Smooth muscle cell (in vitro differentiated cells): ENCODE data around the gene AKR1C3. TPM values are rescaled to one million over a fixed set of nuclear protein-coding genes. Genes with fewer than 3 reads are reported as not detected.
"Not testable (repeated sequence)": the region's sequence is repeated elsewhere in the genome, so short reads cannot be mapped to it uniquely, and the experiment has no call there.

Source experiments
- DNase-seq: peaks from one replicate; lab custom pipeline; 2025; ENCODE audit not compliant: unreplicated experiment; lab: John Stamatoyannopoulos, UW
- H2AFZ ChIP-seq: fragments of 200-600 bp; sonication (generic); 2 replicates; pipeline ENCODE4 v1.6.0; 2016; ENCODE audit warnings: antibody characterized with exemption, low read depth, mild to moderate bottlenecking
- H3F3A ChIP-seq: fragments of 200-600 bp; sonication (generic); 2 replicates; pipeline ENCODE4 v1.6.0; 2017; ENCODE audit warnings: antibody characterized with exemption, low read depth
- H3K27ac ChIP-seq: fragments of 200-600 bp; sonication (generic); 2 replicates; pipeline ENCODE4 v1.5.1; 2016; ENCODE audit warnings: low read depth, mild to moderate bottlenecking
- H3K27me3 ChIP-seq: fragments of 200-600 bp; sonication (generic); 2 replicates; pipeline ENCODE4 v1.6.1; 2016; ENCODE audit warnings: low read depth, mild to moderate bottlenecking
- H3K36me3 ChIP-seq: fragments of 200-600 bp; sonication (generic); 2 replicates; pipeline ENCODE4 v1.5.1; 2016; ENCODE audit warnings: low read depth
- H3K4me1 ChIP-seq: fragments of 200-600 bp; sonication (generic); 2 replicates; pipeline ENCODE4 v1.5.1; 2016; ENCODE audit warnings: low read depth
- H3K4me2 ChIP-seq: fragments of 200-600 bp; sonication (generic); 2 replicates; pipeline ENCODE4 v1.6.0; 2016; ENCODE audit warnings: mild to moderate bottlenecking
- H3K4me3 ChIP-seq: fragments of 200-600 bp; sonication (generic); 2 replicates; pipeline ENCODE4 v1.5.1; 2016; ENCODE audit warnings: mild to moderate bottlenecking
- H3K79me2 ChIP-seq: fragments of 200-600 bp; sonication (generic); 2 replicates; pipeline ENCODE4 v1.6.0; 2016; ENCODE audit warnings: low read depth, mild to moderate bottlenecking
- H3K9ac ChIP-seq: fragments of 200-600 bp; sonication (generic); 2 replicates; pipeline ENCODE4 v1.6.0; 2016; ENCODE audit warnings: low read depth
- H3K9me3 ChIP-seq: fragments of 200-600 bp; sonication (generic); replicated peaks from 2 replicates; pipeline ENCODE4 v1.5.1; 2016; ENCODE audit warnings: low read depth
- H4K20me1 ChIP-seq: fragments of 200-600 bp; sonication (generic); 2 replicates; pipeline ENCODE4 v1.6.0; 2016; ENCODE audit warnings: low read depth
- CTCF ChIP-seq: fragments of 200-600 bp; sonication (generic); IDR thresholded peaks from 2 replicates; pipeline ENCODE4 v1.5.1; 2017; ENCODE audit warnings: borderline replicate concordance, mild to moderate bottlenecking, antibody characterized with exemption; ENCODE audit not compliant: insufficient read depth, poor library complexity, severe bottlenecking
- WGBS: methylation state at CpG from one replicate; pipeline ENCODE4 v1.1.7; 2016; ENCODE audit warnings: low lambda C conversion rate; 5-methylcytosine and 5-hydroxymethylcytosine counted together
- polyA plus RNA-seq: library from polyadenylated mRNA; unstranded; fragments of >200 nt; fragmentation: Nextera tagmentation; extraction: Ambion mirVana; gene quantifications from 2 replicates; pipeline ENCODE4 v1.2.1, GENCODE V29; 2016
- total RNA-seq: library from RNA; depleted of rRNA; stranded (reverse); fragments of >200 nt; gene quantifications from 2 replicates; pipeline ENCODE4 v1.2.3, GENCODE V29; 2014

AKR1C3 gene
- 0.27 and 7.8 TPM in 2 replicates for total RNA-seq
- polyA plus RNA-seq: 3.7 and 4.5 TPM in 2 replicates

- Histone ChIP-seq H3K27ac (no peak within 1 kb of the TSS), H3K27me3 (no peaks in the 10 kb centered on the region), H3K4me3 (peak within 1 kb of the TSS; percentile 36), H4K20me1 (no peaks in the 10 kb centered on the region), H3K9me3 (no peaks in the 10 kb centered on the region), H3K36me3 (no peaks in the 10 kb centered on the region), H3K9ac (no peak within 1 kb of the TSS), H3K79me2 (no peaks in the 10 kb centered on the region), H2AFZ (peak within 1 kb of the TSS; percentile 63), H3K4me2 (peak within 1 kb of the TSS; percentile 65), H3K4me1 (no peaks in the 10 kb centered on the region), H3F3A (no peaks in the 10 kb centered on the region)
- peak; percentile 64 for TF ChIP-seq CTCF
- DNase-seq: no peak
- 78% methylated on average over 9 of the region's 9 CpGs for WGBS
These were observed at the start of gene AKR1C3 for GRCh38 chr10:5094265-5095205. AKR1C3 (plus strand) TSS chr10:5094414; CDS start chr10:5094445, 31 bp downstream.

DNA sequence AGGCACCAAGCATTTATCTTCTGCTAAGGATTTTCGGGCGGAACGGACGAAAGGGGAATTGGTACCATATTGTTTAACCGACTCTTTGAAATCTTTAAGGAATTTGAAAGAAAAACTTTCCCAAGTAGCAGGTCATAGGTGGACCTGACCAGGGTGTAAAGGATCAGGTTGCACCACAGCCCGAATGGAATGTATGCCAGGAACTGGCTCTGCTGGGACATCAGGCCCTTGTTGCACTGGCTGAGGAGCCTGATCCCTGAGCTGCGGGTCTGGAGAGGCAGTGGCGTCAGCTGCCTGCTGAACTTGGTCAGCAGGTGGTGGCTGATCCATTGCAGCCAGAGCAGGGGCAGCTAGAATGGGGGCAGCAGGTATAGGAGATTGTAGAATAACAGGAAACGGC, 49.1 kb upstream of the AKR1C3 start:
- WGBS: 59% methylated on average over 9 of the region's 9 CpGs
- H3K9ac ChIP-seq: no peak overlapping the region
- no peaks in the 10 kb centered on the region for H3K9me3 ChIP-seq
- no peak overlapping the region for H3K27ac ChIP-seq
- H3K36me3 ChIP-seq: no peaks in the 10 kb centered on the region
- no peak overlapping the region for H3K4me3 ChIP-seq
- TF ChIP-seq CTCF: no peak
- H3K4me2 ChIP-seq: no peak overlapping the region
- no peaks in the 10 kb centered on the region for H3K4me1 ChIP-seq
- H3F3A ChIP-seq: peaks cover 16% of the 10 kb centered on the region
- H4K20me1 ChIP-seq: no peaks in the 10 kb centered on the region
- DNase-seq: no peak
- H2AFZ ChIP-seq: no peak overlapping the region
- H3K79me2 ChIP-seq: no peaks in the 10 kb centered on the region
- H3K27me3 ChIP-seq: no peaks in the 10 kb centered on the region

DNA sequence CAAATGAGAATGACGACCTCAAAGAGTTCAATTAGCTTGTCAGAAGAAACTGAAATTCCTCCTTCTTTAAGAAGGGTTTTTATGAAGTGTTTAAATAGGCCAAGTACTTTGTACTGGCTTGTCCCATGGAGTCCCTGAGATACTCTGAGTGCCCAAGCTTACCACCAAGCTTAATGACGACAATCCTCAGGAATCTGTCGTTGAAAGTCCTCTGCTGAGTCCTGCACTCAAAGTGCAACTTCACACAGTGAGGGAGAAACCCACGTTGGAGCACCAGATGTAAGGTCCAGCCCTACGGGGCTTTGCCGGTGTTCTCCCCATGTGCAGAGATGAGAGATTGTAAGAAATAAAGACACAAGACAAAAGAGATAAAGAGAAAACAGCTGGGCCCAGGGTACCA, 47.8 kb upstream of the AKR1C3 start:
- 70% methylated on average over 6 of the region's 6 CpGs for WGBS
- H3F3A ChIP-seq: peaks cover 7% of the 10 kb centered on the region
- no peak overlapping the region for H3K9ac ChIP-seq

DNA sequence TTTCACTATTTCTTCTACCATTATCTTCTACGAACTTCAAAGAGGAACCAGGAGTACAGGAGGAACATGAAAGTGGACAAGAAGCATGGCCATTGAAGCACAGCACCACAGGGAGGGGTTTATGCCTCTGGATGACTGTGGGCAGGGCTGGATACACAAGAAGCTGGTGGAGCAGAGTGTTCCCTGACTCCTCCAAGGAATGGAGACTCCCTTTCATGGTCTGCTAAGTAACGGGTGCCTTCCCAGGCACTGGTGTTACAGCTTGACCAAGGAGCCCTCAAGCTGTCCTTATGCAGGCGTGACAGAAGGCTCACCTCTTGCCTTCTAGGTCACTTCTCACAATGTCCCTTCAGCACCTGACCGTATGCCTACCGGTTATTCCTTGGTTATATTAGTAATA, 47.2 kb upstream of the AKR1C3 start:
- H3K9ac ChIP-seq, H3K4me1 ChIP-seq, H3K9me3 ChIP-seq, H3K27me3 ChIP-seq, DNase-seq, H3K4me3 ChIP-seq, H4K20me1 ChIP-seq, H3K36me3 ChIP-seq, H3F3A ChIP-seq, H3K27ac ChIP-seq, H3K4me2 ChIP-seq, H2AFZ ChIP-seq, H3K79me2 ChIP-seq: not testable (repeated sequence)
- 94% methylated on average over 5 of the region's 5 CpGs for WGBS

More for the DNA sequence above, 47.8 kb upstream of the AKR1C3 start:
- no peak overlapping the region for H3K4me2 ChIP-seq
- H3K27ac ChIP-seq: no peak overlapping the region
- H3K27me3 ChIP-seq: no peaks in the 10 kb centered on the region
- no peak overlapping the region for H3K4me3 ChIP-seq
- H3K9me3 ChIP-seq: no peaks in the 10 kb centered on the region
- no peak overlapping the region for H2AFZ ChIP-seq
- no peak for TF ChIP-seq CTCF
- H3K79me2 ChIP-seq: no peaks in the 10 kb centered on the region
- H3K4me1 ChIP-seq: no peaks in the 10 kb centered on the region
- no peaks in the 10 kb centered on the region for H4K20me1 ChIP-seq
- DNase-seq: no peak
- no peaks in the 10 kb centered on the region for H3K36me3 ChIP-seq
